ENCODE data around the gene INPP5A. TPM values are rescaled to one million over a fixed set of nuclear protein-coding genes. Genes with fewer than 3 reads are reported as not detected.

Gene INPP5A
- total RNA-seq, 1 experiment from 2014 or later, result 44.5 TPM

GRCh38 chr10:132810807-132811700, 273.5 kb downstream of the INPP5A start:
- no peaks in the 10 kb centered on the region for H3K36me3 ChIP-seq (ENCODE audit: control insufficient read depth, insufficient read depth, low read length)
- no peaks in the 10 kb centered on the region for H3K27me3 ChIP-seq (replicated peaks; ENCODE audit: control insufficient read depth, insufficient read depth, low read length)
- H3K27me3 Mint-ChIP-seq (ENCODE audit: insufficient read depth, unreplicated experiment), result peaks cover 10% of the 10 kb centered on the region
- ChIA-PET CTCF (no interaction called here), POLR2A (no interaction called here)
- H3K4me3 ChIP-seq (ENCODE audit: low read depth, low read length), result no peak overlapping the region
- H3K4me1 ChIP-seq, result no peaks in the 10 kb centered on the region
- DNase-seq, result no peak
- no peak overlapping the region for H3K4me3 Mint-ChIP-seq (ENCODE audit: unreplicated experiment)
- intact Hi-C loops (cut with micrococcal nuclease; ENCODE audit: unreplicated experiment), result no loop called here
- no peak overlapping the region for H3K27ac Mint-ChIP-seq (ENCODE audit: unreplicated experiment)
- TF ChIP-seq CTCF (IDR thresholded peaks at IDR 0.05; ENCODE audit: insufficient read depth in 1 of 2, low read depth in 1 of 2, low read length in 1 of 2, severe bottlenecking in 1 of 2, unreplicated experiment in 1 of 2), result no peak
- H3K36me3 Mint-ChIP-seq (ENCODE audit: insufficient read depth, unreplicated experiment), result no peaks in the 10 kb centered on the region
- no TSS peak for BruUV-seq (replicated peaks)
- H3K9me3 ChIP-seq, result no peaks in the 10 kb centered on the region
- no peaks in the 10 kb centered on the region for H3K4me1 Mint-ChIP-seq (ENCODE audit: low read depth, unreplicated experiment)
- no peaks in the 10 kb centered on the region for H3K9me3 Mint-ChIP-seq (ENCODE audit: unreplicated experiment)

- no peaks in the 10 kb centered on the region for H3K27me3 ChIP-seq (replicated peaks; ENCODE audit: control insufficient read depth, insufficient read depth, low read length)
- no peak for TF ChIP-seq CTCF (IDR thresholded peaks at IDR 0.05; ENCODE audit: insufficient read depth in 1 of 2, low read depth in 1 of 2, low read length in 1 of 2, severe bottlenecking in 1 of 2, unreplicated experiment in 1 of 2)
- H3K4me3 ChIP-seq (ENCODE audit: low read depth, low read length), result no peak overlapping the region
- no peak overlapping the region for H3K27ac Mint-ChIP-seq (ENCODE audit: unreplicated experiment)
- CTCF ChIA-PET, result no interaction called here
- H3K9me3 Mint-ChIP-seq (ENCODE audit: unreplicated experiment), result no peaks in the 10 kb centered on the region
- H3K4me1 Mint-ChIP-seq (ENCODE audit: low read depth, unreplicated experiment), result peaks cover under 1% of the 10 kb centered on the region
- DNase-seq, result no peak
- no peaks in the 10 kb centered on the region for H3K36me3 ChIP-seq (ENCODE audit: control insufficient read depth, insufficient read depth, low read length)
- no TSS peak for BruUV-seq (replicated peaks)
- H3K27me3 Mint-ChIP-seq (ENCODE audit: insufficient read depth, unreplicated experiment), result peaks cover 15% of the 10 kb centered on the region
- H3K4me1 ChIP-seq, result no peaks in the 10 kb centered on the region
- POLR2A ChIA-PET, result no interaction called here
- intact Hi-C loops (cut with micrococcal nuclease; ENCODE audit: unreplicated experiment), result no loop called here
- H3K36me3 Mint-ChIP-seq (ENCODE audit: insufficient read depth, unreplicated experiment), result no peaks in the 10 kb centered on the region
- H3K4me3 Mint-ChIP-seq (ENCODE audit: unreplicated experiment), result no peak overlapping the region
- H3K9me3 ChIP-seq, result no peaks in the 10 kb centered on the region
These were observed 274.4 kb downstream of the INPP5A start for GRCh38 chr10:132811891-132812481.

DNA sequence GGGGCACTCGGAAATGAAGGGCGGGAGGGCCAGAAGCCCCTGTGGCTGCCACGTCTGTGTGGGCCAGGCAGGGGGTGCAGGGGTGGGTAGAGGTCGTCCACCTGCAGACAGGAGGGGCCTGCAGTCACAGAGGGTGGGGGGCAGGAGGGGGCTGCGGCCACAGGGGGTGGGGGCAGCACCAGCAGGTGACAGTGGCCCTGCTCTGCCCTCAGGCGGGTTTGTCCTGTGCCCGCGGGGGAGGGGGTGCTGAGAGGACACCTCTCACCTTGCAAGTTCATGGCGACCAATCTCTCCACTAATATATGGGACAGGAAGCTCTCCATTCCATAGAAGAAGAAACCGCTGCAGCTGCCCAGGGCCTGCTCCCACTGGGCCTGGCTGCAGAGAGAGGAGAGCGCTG, 274.9 kb downstream of the INPP5A start:
- H3K36me3 Mint-ChIP-seq (ENCODE audit: insufficient read depth, unreplicated experiment), result no peaks in the 10 kb centered on the region
- H3K4me3 Mint-ChIP-seq (ENCODE audit: unreplicated experiment), result no peak overlapping the region
- intact Hi-C loops (cut with micrococcal nuclease; ENCODE audit: unreplicated experiment), result no loop called here
- H3K27me3 Mint-ChIP-seq (ENCODE audit: insufficient read depth, unreplicated experiment), result peaks cover 20% of the 10 kb centered on the region
- no TSS peak for BruUV-seq (replicated peaks)
- Histone ChIP-seq H3K36me3 (ENCODE audit: control insufficient read depth, insufficient read depth, low read length) (no peaks in the 10 kb centered on the region), H3K4me3 (ENCODE audit: low read depth, low read length) (no peak overlapping the region), H3K9me3 (no peaks in the 10 kb centered on the region), H3K4me1 (no peaks in the 10 kb centered on the region), H3K27me3 (replicated peaks; ENCODE audit: control insufficient read depth, insufficient read depth, low read length) (no peaks in the 10 kb centered on the region)
- peaks cover 6% of the 10 kb centered on the region for H3K4me1 Mint-ChIP-seq (ENCODE audit: low read depth, unreplicated experiment)
- no peak overlapping the region for H3K27ac Mint-ChIP-seq (ENCODE audit: unreplicated experiment)
- ChIA-PET CTCF (no interaction called here), POLR2A (no interaction called here)
- TF ChIP-seq CTCF (IDR thresholded peaks at IDR 0.05; ENCODE audit: insufficient read depth in 1 of 2, low read depth in 1 of 2, low read length in 1 of 2, severe bottlenecking in 1 of 2, unreplicated experiment in 1 of 2), result no peak
- H3K9me3 Mint-ChIP-seq (ENCODE audit: unreplicated experiment), result no peaks in the 10 kb centered on the region
- DNase-seq, result no peak
